Pancreas (tissue), 10 donors: ENCODE results near the gene RBM23. TPM values are rescaled to one million over a fixed set of nuclear protein-coding genes. Genes with fewer than 3 reads are reported as not detected.
A peak's percentile ranks its signal among the peaks of the same experiment; 100 is the strongest.

Source experiments
- ATAC-seq, 4 donors: fragments of 200-7000 bp; cut with Tn5 transposase; one replicate each; pipeline versions ENCODE4 v1.8.0 to v1.9.1; 2020; ENCODE audit warnings: mild to moderate bottlenecking in 4 of 4, moderate library complexity in 4 of 4
- DNase-seq, 6 donors: peaks; one replicate each; pipeline ENCODE4 v3.0.0-alpha.2; 2020
- FAIRE-seq: peaks from 2 replicates; lab custom pipeline; 2012; peaks lifted over from hg19 to GRCh38; lab: Jason Lieb, UNC
- H3K27ac ChIP-seq, 4 donors: fragments of 200-600 bp; sonication (generic); 1 replicate in 3 of 4; 2 replicates in 1 of 4; pipeline versions ENCODE4 v1.5.0 to v1.8.0; 2020
- H3K27me3 ChIP-seq, 4 donors: fragments of 200-600 bp; one replicate each; pipeline ENCODE4 v1.8.0; 2021
- H3K36me3 ChIP-seq, 3 donors: fragments of 200-600 bp; sonication (generic) in 1 of 3; one replicate each; pipeline versions ENCODE4 v1.5.0 to v1.8.0; 2020 to 2021
- H3K4me1 ChIP-seq, 3 donors: fragments of 200-600 bp; one replicate each; pipeline ENCODE4 v1.8.0; 2021
- H3K4me3 ChIP-seq, 4 donors: fragments of 200-600 bp; sonication (generic) in 2 of 4; one replicate each; pipeline versions ENCODE4 v1.5.0 to v1.8.0; 2020 to 2021
- H3K9me3 ChIP-seq, 4 donors: fragments of 200-600 bp; one replicate each; pipeline ENCODE4 v1.8.0; 2021
- WGBS, 2 donors: extraction: QIAGEN DNeasy Blood & Tissue Kit; methylation state at CpG; one replicate each; pipeline ENCODE4 v1.1.7; 2013; 5-methylcytosine and 5-hydroxymethylcytosine counted together
- intact Hi-C, 3 donors: fragments of 100-400 bp; cut with DNase I; formaldehyde crosslinking; loops; one replicate each; pipeline versions ENCODE4 v1.11.1 to v1.14.2; 2022
- polyA plus RNA-seq, 2 donors: library from polyadenylated mRNA; stranded (reverse); fragments of 200-250 nt; gene quantifications; one replicate each; pipeline ENCODE4 v1.2.3, GENCODE V29; 2013
- total RNA-seq, 6 donors: library from RNA; stranded (reverse); fragmentation: NEBNext Ultra II Directional in 4 of 6; extraction: Animal tissue kit (Norgen Biotek cat#: 25700) in 4 of 6; gene quantifications; one replicate each; pipeline versions ENCODE4 v1.2.1 to v1.2.4, GENCODE V29; 2021 to 2023
- TF ChIP-seq, protein P1 (sequence below), 4 donors: fragments of 200-600 bp; sonication (generic) in 3 of 4; IDR thresholded peaks; one replicate each; pipeline versions ENCODE4 v1.5.0 to v1.8.0; 2021; ENCODE audit warnings: antibody characterized with exemption in 4 of 4
- donor health status: healthy with polysubstance abuse.
- donor health status: DM: no; HTN: no; CAD: no; lungs with moderate emphysema.
- donor health status: DM: no; HTN: no; CAD: no.
- donor health status: control.
- donor health status: control.
- donor health status: Bipolar disorder and iron deficiency.
- donor health status: DM: yes; HTN: yes; CAD: no.
- donor health status: DM: no; HTN: no; CAD: no.
- donor health status: DM: no; HTN: no; CAD: no.
- donor health status: DM: yes; HTN: yes; CAD: no.

RBM23 gene
- total and polyA plus RNA-seq, 8 donors: 20.9 to 58.6 (median 31.2) TPM

DNA sequence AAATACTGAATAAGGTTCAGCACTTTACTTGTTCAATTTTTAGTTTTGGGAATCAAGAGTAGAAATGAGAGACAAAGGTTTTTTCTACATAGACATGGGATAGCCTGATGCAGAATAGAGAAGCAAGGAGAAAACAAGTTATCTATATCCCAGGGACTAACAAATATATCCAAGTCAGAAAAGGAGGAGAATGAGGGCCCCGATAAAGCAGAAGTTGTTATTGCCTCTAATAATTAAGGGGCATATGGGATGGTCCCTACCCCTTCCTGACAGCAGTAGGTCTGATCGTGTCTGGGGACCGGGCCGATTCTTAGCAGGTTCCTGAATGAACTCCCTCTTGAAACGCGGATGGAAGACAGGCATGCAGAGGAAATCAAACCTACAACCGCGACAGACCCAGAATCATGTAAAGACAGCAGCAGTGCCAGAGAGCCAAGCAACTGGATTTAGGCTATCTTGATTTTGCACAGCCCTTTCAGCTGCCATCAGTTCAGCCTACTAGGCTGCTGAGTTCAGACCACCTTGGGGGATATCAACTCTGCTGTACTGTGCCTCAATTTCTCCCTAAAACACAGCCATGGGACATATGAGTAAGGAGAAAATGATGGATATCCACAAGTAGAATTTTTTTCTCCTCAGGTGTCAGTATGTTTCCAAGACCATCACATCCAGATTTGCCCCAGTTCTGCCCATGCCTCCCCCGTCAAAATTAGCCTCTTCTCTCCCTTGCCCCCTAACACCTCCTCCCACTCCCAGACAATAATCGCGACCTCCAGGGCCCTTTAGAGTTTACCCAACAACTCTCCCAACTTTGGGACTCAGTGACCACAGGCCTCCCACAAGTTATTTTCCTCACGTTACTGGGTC is 9.5 kb upstream of the RBM23 start:
- Histone ChIP-seq H3K4me3 (peak overlapping the region; percentile 49 to 70 (median 60)), H3K36me3 (peaks cover 5 to 17% (median 11%) of the 10 kb centered on the region in 3 donors), H3K4me1 (peaks cover 0 to 15% (median 3%) of the 10 kb centered on the region in 3 donors), H3K27ac (peak overlapping the region; percentile 47 to 81 (median 62)), H3K27me3 (no peaks in the 10 kb centered on the region), H3K9me3 (no peaks in the 10 kb centered on the region)
- FAIRE-seq (no peak), DNase-seq (no peak), ATAC-seq (no peak)
- 9% methylated on average over 12 of the region's 12 CpGs for WGBS, 2 donors
- TF ChIP-seq, protein P1, sequence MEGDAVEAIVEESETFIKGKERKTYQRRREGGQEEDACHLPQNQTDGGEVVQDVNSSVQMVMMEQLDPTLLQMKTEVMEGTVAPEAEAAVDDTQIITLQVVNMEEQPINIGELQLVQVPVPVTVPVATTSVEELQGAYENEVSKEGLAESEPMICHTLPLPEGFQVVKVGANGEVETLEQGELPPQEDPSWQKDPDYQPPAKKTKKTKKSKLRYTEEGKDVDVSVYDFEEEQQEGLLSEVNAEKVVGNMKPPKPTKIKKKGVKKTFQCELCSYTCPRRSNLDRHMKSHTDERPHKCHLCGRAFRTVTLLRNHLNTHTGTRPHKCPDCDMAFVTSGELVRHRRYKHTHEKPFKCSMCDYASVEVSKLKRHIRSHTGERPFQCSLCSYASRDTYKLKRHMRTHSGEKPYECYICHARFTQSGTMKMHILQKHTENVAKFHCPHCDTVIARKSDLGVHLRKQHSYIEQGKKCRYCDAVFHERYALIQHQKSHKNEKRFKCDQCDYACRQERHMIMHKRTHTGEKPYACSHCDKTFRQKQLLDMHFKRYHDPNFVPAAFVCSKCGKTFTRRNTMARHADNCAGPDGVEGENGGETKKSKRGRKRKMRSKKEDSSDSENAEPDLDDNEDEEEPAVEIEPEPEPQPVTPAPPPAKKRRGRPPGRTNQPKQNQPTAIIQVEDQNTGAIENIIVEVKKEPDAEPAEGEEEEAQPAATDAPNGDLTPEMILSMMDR (IDR thresholded peaks at IDR 0.05): no peak
- intact Hi-C loops: no loop called here

DNA sequence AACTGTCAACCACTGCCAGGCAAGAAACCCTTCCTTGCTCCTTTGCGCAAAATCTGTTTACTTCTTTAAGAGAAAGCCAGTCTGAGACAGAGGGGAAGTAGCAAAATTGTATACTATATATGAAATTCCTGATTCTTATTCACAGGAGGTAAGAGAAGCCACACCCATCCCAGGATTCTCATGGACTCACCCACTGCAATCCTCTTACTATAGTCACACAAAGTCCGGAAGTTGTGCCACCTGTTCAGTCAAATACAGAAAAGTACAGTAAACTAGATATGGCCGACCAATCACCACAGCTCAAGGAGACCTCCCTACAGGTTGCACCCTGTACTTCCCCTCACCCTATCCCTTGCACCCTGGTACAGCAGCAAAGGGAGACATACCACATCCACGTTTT is 7.4 kb upstream of the RBM23 start:
- H3K9me3 ChIP-seq: no peaks in the 10 kb centered on the region
- TF ChIP-seq, protein P1 (IDR thresholded peaks at IDR 0.05): no peak
- intact Hi-C loops: no loop called here
- 70 to 72% methylated on average over 4 of the region's 4 CpGs for WGBS, 2 donors
- H3K36me3 ChIP-seq: peaks cover 5 to 29% (median 21%) of the 10 kb centered on the region in 3 donors
- ATAC-seq: no peak
- no peak for FAIRE-seq
- H3K4me3 ChIP-seq: no peak overlapping the region
- no peak for DNase-seq
- peaks cover 0 to 10% (median 3%) of the 10 kb centered on the region in 3 donors for H3K4me1 ChIP-seq
- no peak overlapping the region for H3K27ac ChIP-seq
- no peaks in the 10 kb centered on the region for H3K27me3 ChIP-seq

DNA sequence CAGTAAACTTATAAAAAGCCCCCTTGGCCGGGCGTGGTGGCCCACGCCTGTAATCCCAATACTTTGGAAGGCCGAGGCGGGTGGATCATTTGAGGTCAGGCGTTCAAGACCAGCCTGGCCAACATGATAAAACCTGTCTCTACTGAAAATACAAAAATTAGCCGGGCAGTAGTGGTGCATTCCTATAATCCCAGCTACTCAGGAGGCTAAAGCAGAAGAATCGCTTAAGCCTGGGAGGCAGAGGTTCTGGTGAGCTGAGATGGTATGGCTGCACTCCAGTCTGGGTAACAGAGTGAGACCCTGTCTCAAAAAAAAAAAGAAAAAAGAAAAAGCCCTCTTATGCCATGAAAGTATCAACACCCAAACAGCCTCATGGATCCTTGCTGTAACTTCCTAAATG is 6.6 kb upstream of the RBM23 start:
- 95 to 97% methylated on average over 8 of the region's 8 CpGs for WGBS, 2 donors
- H3K36me3 ChIP-seq: peaks cover 5 to 29% (median 21%) of the 10 kb centered on the region in 3 donors
- DNase-seq (no peak), FAIRE-seq (no peak), ATAC-seq (no peak)
- no peak overlapping the region for H3K27ac ChIP-seq
- TF ChIP-seq, protein P1 (IDR thresholded peaks at IDR 0.05): no peak
- peaks cover 0 to 10% (median 3%) of the 10 kb centered on the region in 3 donors for H3K4me1 ChIP-seq
- no peak overlapping the region for H3K4me3 ChIP-seq
- intact Hi-C loops: no loop called here
- no peaks in the 10 kb centered on the region for H3K27me3 ChIP-seq
- no peaks in the 10 kb centered on the region for H3K9me3 ChIP-seq

DNA sequence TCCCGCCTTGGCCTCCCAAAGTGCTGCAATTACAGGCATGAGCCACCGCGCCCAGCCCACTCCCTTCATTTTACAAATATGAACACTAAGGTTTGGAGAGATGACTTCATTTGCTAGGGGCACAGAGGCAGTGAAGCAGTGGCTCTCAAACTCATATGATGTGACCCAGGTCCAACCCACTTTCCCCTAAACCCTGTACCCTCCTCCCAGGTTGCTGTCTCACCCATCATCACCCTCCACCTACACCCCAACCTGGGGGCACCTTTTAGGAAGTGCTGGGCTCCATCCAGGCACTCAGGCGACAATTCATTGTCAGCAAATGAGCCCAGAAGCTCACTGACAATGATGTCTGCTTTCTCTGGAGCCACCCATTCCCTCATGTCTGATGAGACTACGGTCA is 4.8 kb upstream of the RBM23 start:
- TF ChIP-seq, protein P1 (IDR thresholded peaks at IDR 0.05): no peak
- ATAC-seq: no peak
- no peak for DNase-seq
- no peak overlapping the region for H3K4me3 ChIP-seq
- H3K4me1 ChIP-seq: peaks cover 0 to 14% (median 3%) of the 10 kb centered on the region in 3 donors
- peaks cover 5 to 29% (median 21%) of the 10 kb centered on the region in 3 donors for H3K36me3 ChIP-seq
- H3K9me3 ChIP-seq: no peaks in the 10 kb centered on the region
- no peak for FAIRE-seq
- H3K27me3 ChIP-seq: no peaks in the 10 kb centered on the region
- 96% methylated on average over 5 of the region's 5 CpGs for WGBS, 2 donors
- H3K27ac ChIP-seq: no peak overlapping the region
- intact Hi-C loops: no loop called here

DNA sequence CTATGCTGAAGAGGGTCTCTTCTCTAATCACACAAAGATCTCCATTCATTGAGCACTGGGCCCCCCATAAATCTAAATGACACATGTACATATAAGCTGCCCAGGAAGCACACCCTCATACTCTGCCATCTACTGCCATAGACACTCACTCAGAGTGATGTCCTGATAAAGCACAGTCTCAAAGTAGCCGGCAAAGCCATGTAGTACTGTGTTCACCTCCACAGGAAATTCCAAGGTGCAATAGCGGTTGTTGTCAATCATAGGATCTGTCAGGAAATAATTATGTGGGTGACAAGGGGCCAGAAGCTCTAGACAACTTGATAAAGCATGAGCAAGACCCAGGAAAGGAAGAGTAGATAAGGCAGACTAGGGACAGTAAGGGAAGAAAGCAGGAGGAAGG is 3.3 kb upstream of the RBM23 start:
- FAIRE-seq: no peak

More for the DNA sequence above, 3.3 kb upstream of the RBM23 start:
- Histone ChIP-seq H3K27ac (no peak overlapping the region), H3K4me1 (peaks cover 0 to 4% (median 0%) of the 10 kb centered on the region in 3 donors), H3K27me3 (no peaks in the 10 kb centered on the region), H3K36me3 (peaks cover 5 to 29% (median 21%) of the 10 kb centered on the region in 3 donors), H3K9me3 (no peaks in the 10 kb centered on the region), H3K4me3 (no peak overlapping the region)
- TF ChIP-seq, protein P1 (IDR thresholded peaks at IDR 0.05): no peak
- intact Hi-C loops: no loop called here
- no peak for ATAC-seq
- DNase-seq: no peak
- 82 to 85% methylated on average over 2 of the region's 2 CpGs for WGBS, 2 donors
